ENCODE measurements around the gene KIT. TPM values are rescaled to one million over a fixed set of nuclear protein-coding genes. Genes with fewer than 3 reads are reported as not detected.

The KIT gene
- total RNA-seq, 1 experiment from 2014 or later = not detected

GRCh38 chr4:54723220-54723619, 65.5 kb downstream of the KIT start:
- intact Hi-C loops (cut with micrococcal nuclease) = no loop called here
- RAD21 ChIA-PET (ENCODE audit: low non-redundant PET in 1 of 2, low total read pairs in 2 of 2, uncharacterized antibody in 2 of 2, unreplicated experiment in 2 of 2) = no interaction called here
- no peak overlapping the region for H3K4me3 ChIP-seq (replicated peaks in 1 of 2; ENCODE audit: low read depth in 1 of 2, low read length in 2 of 2)
- ATAC-seq (no peak), DNase-seq (ENCODE audit: low read depth, low spot score) (no peak)
- TF ChIP-seq FOSL1 (IDR thresholded peaks at IDR 0.05; ENCODE audit: low read depth) (no peak), EGR1 (IDR thresholded peaks at IDR 0.05; ENCODE audit: low read depth) (no peak)
- H3K4me2 ChIP-seq (ENCODE audit: low read length) = no peak overlapping the region
- H3K9me2 ChIP-seq (ENCODE audit: insufficient read depth) = no peaks in the 10 kb centered on the region
- no peaks in the 10 kb centered on the region for H3K36me3 ChIP-seq (ENCODE audit: control insufficient read depth in 1 of 2, insufficient read depth in 2 of 2, low read length in 2 of 2)
- H3K9ac ChIP-seq (ENCODE audit: low read length) = no peak overlapping the region
- no peak overlapping the region for H3K27ac ChIP-seq (ENCODE audit: low read depth, low read length)
- H4K20me1 ChIP-seq (ENCODE audit: insufficient read depth) = no peaks in the 10 kb centered on the region
- CTCF ChIA-PET = no interaction called here
- no peak overlapping the region for H2AFZ ChIP-seq (ENCODE audit: low read depth, low read length, poor library complexity, severe bottlenecking)
- POLR2A ChIA-PET = no interaction called here
- no peaks in the 10 kb centered on the region for H3K4me1 ChIP-seq (ENCODE audit: control insufficient read depth in 1 of 2, insufficient read depth in 2 of 2, low read length in 2 of 2)
- H3K9me3 ChIP-seq (ENCODE audit: control insufficient read depth in 1 of 2, insufficient read depth in 1 of 2, low read depth in 1 of 2, low read length in 2 of 2) = no peaks in the 10 kb centered on the region
- BruUV-seq (replicated peaks) = no TSS peak
- no peaks in the 10 kb centered on the region for H3K79me2 ChIP-seq (ENCODE audit: insufficient read depth, low read length)
- H3K27me3 ChIP-seq (ENCODE audit: insufficient read depth, low read length) = peaks cover 14% of the 10 kb centered on the region; the same call in 1 of the 2 replicates

DNA sequence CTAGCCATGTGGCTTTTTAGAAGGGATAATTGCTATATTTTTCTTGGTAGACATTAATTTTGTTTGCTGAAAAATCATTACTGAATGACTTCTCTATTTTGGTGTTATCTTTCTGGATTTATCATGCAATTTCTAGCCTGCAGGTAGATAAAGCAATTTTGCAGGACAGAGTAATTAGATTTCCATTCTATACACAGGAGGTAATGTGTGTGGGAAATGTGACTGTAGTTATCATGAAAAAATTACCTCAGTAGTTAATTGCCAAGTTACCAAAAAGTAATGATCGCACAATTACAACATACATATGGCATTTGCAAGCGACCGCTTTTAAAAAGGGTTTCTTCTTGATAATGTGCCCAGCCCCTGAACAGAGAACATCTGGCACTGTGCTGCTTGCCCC, 66.1 kb downstream of the KIT start:
- no TSS peak for BruUV-seq (replicated peaks)
- Histone ChIP-seq H3K9me2 (ENCODE audit: insufficient read depth) (no peaks in the 10 kb centered on the region), H3K4me2 (ENCODE audit: low read length) (no peak overlapping the region), H2AFZ (ENCODE audit: low read depth, low read length, poor library complexity, severe bottlenecking) (no peak overlapping the region), H4K20me1 (ENCODE audit: insufficient read depth) (no peaks in the 10 kb centered on the region), H3K79me2 (ENCODE audit: insufficient read depth, low read length) (no peaks in the 10 kb centered on the region), H3K27me3 (ENCODE audit: insufficient read depth, low read length) (peaks cover 20% of the 10 kb centered on the region; the same call in 1 of the 2 replicates), H3K9ac (ENCODE audit: low read length) (no peak overlapping the region), H3K36me3 (ENCODE audit: control insufficient read depth in 1 of 2, insufficient read depth in 2 of 2, low read length in 2 of 2) (no peaks in the 10 kb centered on the region), H3K9me3 (ENCODE audit: control insufficient read depth in 1 of 2, insufficient read depth in 1 of 2, low read depth in 1 of 2, low read length in 2 of 2) (no peaks in the 10 kb centered on the region), H3K4me3 (replicated peaks in 1 of 2; ENCODE audit: low read depth in 1 of 2, low read length in 2 of 2) (no peak overlapping the region), H3K27ac (ENCODE audit: low read depth, low read length) (no peak overlapping the region), H3K4me1 (ENCODE audit: control insufficient read depth in 1 of 2, insufficient read depth in 2 of 2, low read length in 2 of 2) (no peaks in the 10 kb centered on the region)
- ChIA-PET RAD21 (ENCODE audit: low non-redundant PET in 1 of 2, low total read pairs in 2 of 2, uncharacterized antibody in 2 of 2, unreplicated experiment in 2 of 2) (no interaction called here), CTCF (no interaction called here), POLR2A (no interaction called here)
- no peak for TF ChIP-seq POLR2AphosphoS5 (IDR thresholded peaks at IDR 0.05; ENCODE audit: low read depth, low read length)
- no peak for TF ChIP-seq EZH2phosphoT487 (IDR thresholded peaks at IDR 0.05; ENCODE audit: borderline replicate concordance)
- TF ChIP-seq EZH2 (IDR thresholded peaks at IDR 0.05) = no peak
- TF ChIP-seq MAX (IDR thresholded peaks at IDR 0.05) = no peak
- TF ChIP-seq EGR1 (IDR thresholded peaks at IDR 0.05; ENCODE audit: low read depth) = no peak
- TF ChIP-seq, protein P1, sequence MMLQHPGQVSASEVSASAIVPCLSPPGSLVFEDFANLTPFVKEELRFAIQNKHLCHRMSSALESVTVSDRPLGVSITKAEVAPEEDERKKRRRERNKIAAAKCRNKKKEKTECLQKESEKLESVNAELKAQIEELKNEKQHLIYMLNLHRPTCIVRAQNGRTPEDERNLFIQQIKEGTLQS (IDR thresholded peaks at IDR 0.05) = no peak
- TF ChIP-seq CEBPB (IDR thresholded peaks at IDR 0.05; ENCODE audit: low read depth) = no peak
- TF ChIP-seq JUND (IDR thresholded peaks at IDR 0.05) = no peak
- TF ChIP-seq ELF1 (IDR thresholded peaks at IDR 0.05; ENCODE audit: borderline replicate concordance, low read depth) = no peak
- TF ChIP-seq SIN3A (IDR thresholded peaks at IDR 0.05; ENCODE audit: low read depth) = no peak
- TF ChIP-seq YY1 (IDR thresholded peaks at IDR 0.05; ENCODE audit: extremely low read depth, insufficient replicate concordance, low read depth, low read length) = no peak
- TF ChIP-seq, protein P2, sequence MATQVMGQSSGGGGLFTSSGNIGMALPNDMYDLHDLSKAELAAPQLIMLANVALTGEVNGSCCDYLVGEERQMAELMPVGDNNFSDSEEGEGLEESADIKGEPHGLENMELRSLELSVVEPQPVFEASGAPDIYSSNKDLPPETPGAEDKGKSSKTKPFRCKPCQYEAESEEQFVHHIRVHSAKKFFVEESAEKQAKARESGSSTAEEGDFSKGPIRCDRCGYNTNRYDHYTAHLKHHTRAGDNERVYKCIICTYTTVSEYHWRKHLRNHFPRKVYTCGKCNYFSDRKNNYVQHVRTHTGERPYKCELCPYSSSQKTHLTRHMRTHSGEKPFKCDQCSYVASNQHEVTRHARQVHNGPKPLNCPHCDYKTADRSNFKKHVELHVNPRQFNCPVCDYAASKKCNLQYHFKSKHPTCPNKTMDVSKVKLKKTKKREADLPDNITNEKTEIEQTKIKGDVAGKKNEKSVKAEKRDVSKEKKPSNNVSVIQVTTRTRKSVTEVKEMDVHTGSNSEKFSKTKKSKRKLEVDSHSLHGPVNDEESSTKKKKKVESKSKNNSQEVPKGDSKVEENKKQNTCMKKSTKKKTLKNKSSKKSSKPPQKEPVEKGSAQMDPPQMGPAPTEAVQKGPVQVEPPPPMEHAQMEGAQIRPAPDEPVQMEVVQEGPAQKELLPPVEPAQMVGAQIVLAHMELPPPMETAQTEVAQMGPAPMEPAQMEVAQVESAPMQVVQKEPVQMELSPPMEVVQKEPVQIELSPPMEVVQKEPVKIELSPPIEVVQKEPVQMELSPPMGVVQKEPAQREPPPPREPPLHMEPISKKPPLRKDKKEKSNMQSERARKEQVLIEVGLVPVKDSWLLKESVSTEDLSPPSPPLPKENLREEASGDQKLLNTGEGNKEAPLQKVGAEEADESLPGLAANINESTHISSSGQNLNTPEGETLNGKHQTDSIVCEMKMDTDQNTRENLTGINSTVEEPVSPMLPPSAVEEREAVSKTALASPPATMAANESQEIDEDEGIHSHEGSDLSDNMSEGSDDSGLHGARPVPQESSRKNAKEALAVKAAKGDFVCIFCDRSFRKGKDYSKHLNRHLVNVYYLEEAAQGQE (IDR thresholded peaks at IDR 0.05; ENCODE audit: low read depth) = no peak
- TF ChIP-seq POLR2A (IDR thresholded peaks at IDR 0.05; ENCODE audit: borderline replicate concordance, extremely low read depth, insufficient read depth, insufficient read length) = no peak
- no peak for TF ChIP-seq FOSL1 (IDR thresholded peaks at IDR 0.05; ENCODE audit: low read depth)
- no peak for TF ChIP-seq RAD21 (IDR thresholded peaks at IDR 0.05; ENCODE audit: low read depth)
- no peak for TF ChIP-seq SRF (IDR thresholded peaks at IDR 0.05; ENCODE audit: low read depth)
- ATAC-seq = no peak
- intact Hi-C loops (cut with micrococcal nuclease) = no loop called here
- DNase-seq (ENCODE audit: low read depth, low spot score) = no peak

Data from HCT116 (cell line).